GM12801 (cell line): Measurements from ENCODE around the gene SDHAF2.

Experiments used
- CTCF ChIP-seq: IDR thresholded peaks from one replicate; pipeline ENCODE4 v1.5.1; 2011; ENCODE audit warnings: control low read depth; ENCODE audit not compliant: insufficient read length; ENCODE audit errors: extremely low read depth

Gene SDHAF2

GRCh38 chr11:61495801-61496601 is 66.1 kb downstream of the SDHAF2 start:
- no peak for TF ChIP-seq CTCF
